HG03064 (cell line): ENCODE results near the gene BBOF1.

Experiments
- ATAC-seq: cut with Tn5 transposase; IDR thresholded peaks from one replicate; pipeline ENCODE4 v1.9.1; 2021; ENCODE audit warnings: low read depth; ENCODE audit not compliant: unreplicated experiment

BBOF1 gene

GRCh38 chr14:74019408-74020137 lies 424 bp downstream of the BBOF1 start:
- ATAC-seq, result no peak

GRCh38 chr14:74022346-74022745 lies 3.2 kb downstream of the BBOF1 start:
- ATAC-seq, result no peak

- ATAC-seq, result no peak
These were observed 10.0 kb downstream of the BBOF1 start for GRCh38 chr14:74029136-74029535.

GRCh38 chr14:74034572-74034971 lies 15.4 kb downstream of the BBOF1 start:
- ATAC-seq, result no peak

GRCh38 chr14:74035556-74035955 lies 16.4 kb downstream of the BBOF1 start:
- ATAC-seq, result no peak

GRCh38 chr14:74038020-74038859 lies 19.1 kb downstream of the BBOF1 start:
- no peak for ATAC-seq

GRCh38 chr14:74042296-74042695 lies 23.1 kb downstream of the BBOF1 start:
- no peak for ATAC-seq

- ATAC-seq, result no peak
These were observed 26.4 kb downstream of the BBOF1 start for GRCh38 chr14:74045522-74045921.

- ATAC-seq, result no peak
These were observed 29.1 kb downstream of the BBOF1 start for GRCh38 chr14:74048281-74048680.

- no peak for ATAC-seq
These were observed 30.8 kb downstream of the BBOF1 start for GRCh38 chr14:74049876-74050495.

- no peak for ATAC-seq
These were observed 43.6 kb downstream of the BBOF1 start for GRCh38 chr14:74062809-74063150.

GRCh38 chr14:74064426-74064825 lies 45.3 kb downstream of the BBOF1 start:
- no peak for ATAC-seq

- no peak for ATAC-seq
These were observed 45.7 kb downstream of the BBOF1 start for GRCh38 chr14:74064883-74065282.

GRCh38 chr14:74065746-74066575 lies 46.8 kb downstream of the BBOF1 start:
- no peak for ATAC-seq

GRCh38 chr14:74077401-74077800 lies 58.3 kb downstream of the BBOF1 start:
- no peak for ATAC-seq

GRCh38 chr14:74080820-74081460 lies 61.8 kb downstream of the BBOF1 start:
- no peak for ATAC-seq

- ATAC-seq, result no peak
These were observed 62.3 kb downstream of the BBOF1 start for GRCh38 chr14:74081491-74081890.

- ATAC-seq, result no peak
These were observed 64.0 kb downstream of the BBOF1 start for GRCh38 chr14:74083161-74083560.

- ATAC-seq, result no peak
These were observed 64.7 kb downstream of the BBOF1 start for GRCh38 chr14:74083784-74084276.
